Effector memory CD4-positive, alpha-beta T cell (primary cell): ENCODE results near the gene C22orf15.

Experiments
- DNase-seq, 3 donors: peaks; one replicate each; pipeline ENCODE4 v3.0.0-alpha.2; 2020
- H3K27ac ChIP-seq: 2 replicates; pipeline ENCODE4 v1.7.0; 2013; ENCODE audit warnings: mild to moderate bottlenecking, low read length, moderate library complexity; ENCODE audit not compliant: insufficient read depth, poor library complexity, severe bottlenecking
- H3K27me3 ChIP-seq: replicated peaks from 2 replicates; pipeline ENCODE4 v1.7.0; 2013; ENCODE audit warnings: mild to moderate bottlenecking, low read length; ENCODE audit not compliant: insufficient read depth, control insufficient read depth, poor library complexity, severe bottlenecking
- H3K36me3 ChIP-seq: 2 replicates; pipeline ENCODE4 v1.7.0; 2013; ENCODE audit warnings: mild to moderate bottlenecking, low read length, moderate library complexity; ENCODE audit not compliant: control insufficient read depth, insufficient read depth
- H3K4me1 ChIP-seq: 2 replicates; pipeline ENCODE4 v1.7.0; 2013; ENCODE audit warnings: low read length, mild to moderate bottlenecking; ENCODE audit not compliant: control insufficient read depth, insufficient read depth, poor library complexity, severe bottlenecking
- H3K4me3 ChIP-seq: 2 replicates; pipeline ENCODE4 v1.7.0; 2013; ENCODE audit warnings: low read length, low read depth, mild to moderate bottlenecking; ENCODE audit not compliant: insufficient read depth, poor library complexity, severe bottlenecking
- H3K9me3 ChIP-seq: 2 replicates; pipeline ENCODE4 v1.7.0; 2013; ENCODE audit warnings: mild to moderate bottlenecking, low read length, moderate library complexity; ENCODE audit not compliant: control insufficient read depth

C22orf15 gene

GRCh38 chr22:23787600-23787896, 24.8 kb downstream of the C22orf15 start:
- peaks cover 10% of the 10 kb centered on the region for H3K4me1 ChIP-seq
- H3K9me3 ChIP-seq, result no peaks in the 10 kb centered on the region
- peak overlapping the region; percentile 93 for H3K4me3 ChIP-seq
- peak overlapping the region; percentile 99 for H3K27ac ChIP-seq
- peaks cover 9% of the 10 kb centered on the region for H3K36me3 ChIP-seq
- H3K27me3 ChIP-seq, result no peaks in the 10 kb centered on the region
- no peak for DNase-seq

GRCh38 chr22:23787910-23788309, 25.1 kb downstream of the C22orf15 start:
- no peak for DNase-seq
- Histone ChIP-seq H3K9me3 (no peaks in the 10 kb centered on the region), H3K27me3 (no peaks in the 10 kb centered on the region), H3K27ac (peak overlapping the region; percentile 99), H3K4me3 (peak overlapping the region; percentile 93), H3K36me3 (peaks cover 12% of the 10 kb centered on the region), H3K4me1 (peaks cover 10% of the 10 kb centered on the region)

- H3K9me3 ChIP-seq, result no peaks in the 10 kb centered on the region
- H3K4me3 ChIP-seq, result no peak overlapping the region
- peaks cover 22% of the 10 kb centered on the region for H3K36me3 ChIP-seq
- no peaks in the 10 kb centered on the region for H3K27me3 ChIP-seq
- no peak overlapping the region for H3K27ac ChIP-seq
- H3K4me1 ChIP-seq, result peaks cover 10% of the 10 kb centered on the region
- DNase-seq, result no peak
These were observed 26.3 kb downstream of the C22orf15 start for GRCh38 chr22:23789121-23789520.

- Histone ChIP-seq H3K4me1 (peaks cover 10% of the 10 kb centered on the region), H3K9me3 (no peaks in the 10 kb centered on the region), H3K27ac (no peak overlapping the region), H3K36me3 (peaks cover 27% of the 10 kb centered on the region), H3K27me3 (no peaks in the 10 kb centered on the region), H3K4me3 (no peak overlapping the region)
- DNase-seq, result no peak
These were observed 26.8 kb downstream of the C22orf15 start for GRCh38 chr22:23789638-23790037.

GRCh38 chr22:23790819-23791737, 28.3 kb downstream of the C22orf15 start:
- no peaks in the 10 kb centered on the region for H3K9me3 ChIP-seq
- no peak overlapping the region for H3K4me3 ChIP-seq
- H3K27ac ChIP-seq, result no peak overlapping the region
- DNase-seq, result no peak
- peaks cover 34% of the 10 kb centered on the region for H3K36me3 ChIP-seq
- no peaks in the 10 kb centered on the region for H3K27me3 ChIP-seq
- H3K4me1 ChIP-seq, result peaks cover 10% of the 10 kb centered on the region

GRCh38 chr22:23791738-23792645, 29.2 kb downstream of the C22orf15 start:
- no peaks in the 10 kb centered on the region for H3K27me3 ChIP-seq
- DNase-seq, result no peak
- H3K36me3 ChIP-seq, result peaks cover 35% of the 10 kb centered on the region
- H3K9me3 ChIP-seq, result no peaks in the 10 kb centered on the region
- H3K4me1 ChIP-seq, result peaks cover 7% of the 10 kb centered on the region
- H3K27ac ChIP-seq, result no peak overlapping the region
- no peak overlapping the region for H3K4me3 ChIP-seq

GRCh38 chr22:23793326-23793725, 30.5 kb downstream of the C22orf15 start:
- no peak overlapping the region for H3K27ac ChIP-seq
- no peak for DNase-seq
- H3K27me3 ChIP-seq, result no peaks in the 10 kb centered on the region
- H3K9me3 ChIP-seq, result no peaks in the 10 kb centered on the region
- H3K36me3 ChIP-seq, result peaks cover 42% of the 10 kb centered on the region
- no peak overlapping the region for H3K4me3 ChIP-seq
- no peaks in the 10 kb centered on the region for H3K4me1 ChIP-seq

- no peaks in the 10 kb centered on the region for H3K4me1 ChIP-seq
- H3K27me3 ChIP-seq, result no peaks in the 10 kb centered on the region
- H3K4me3 ChIP-seq, result no peak overlapping the region
- H3K9me3 ChIP-seq, result no peaks in the 10 kb centered on the region
- DNase-seq, result no peak
- peaks cover 58% of the 10 kb centered on the region for H3K36me3 ChIP-seq
- no peak overlapping the region for H3K27ac ChIP-seq
These were observed 33.7 kb downstream of the C22orf15 start for GRCh38 chr22:23796461-23796860.

- Histone ChIP-seq H3K4me1 (no peaks in the 10 kb centered on the region), H3K27ac (no peak overlapping the region), H3K27me3 (no peaks in the 10 kb centered on the region), H3K36me3 (peaks cover 66% of the 10 kb centered on the region), H3K9me3 (no peaks in the 10 kb centered on the region), H3K4me3 (no peak overlapping the region)
- no peak for DNase-seq
These were observed 37.8 kb downstream of the C22orf15 start for GRCh38 chr22:23800297-23801237.
